Measurements from ENCODE around the gene TRAPPC11. TPM values are rescaled to one million over a fixed set of nuclear protein-coding genes. Genes with fewer than 3 reads are reported as not detected.

TRAPPC11 gene
- total RNA-seq, 1 experiment from 2014 or later, result 29.1 TPM

GRCh38 chr4:183738081-183738673 is 79.1 kb downstream of the TRAPPC11 start:
- Histone ChIP-seq H3K4me3 (ENCODE audit: low read depth, low read length, poor library complexity, severe bottlenecking) (no peak overlapping the region), H3K36me3 (ENCODE audit: insufficient read depth, low read length, poor library complexity, severe bottlenecking) (no peaks in the 10 kb centered on the region), H3K4me1 (ENCODE audit: insufficient read depth, low read length, poor library complexity, severe bottlenecking) (no peaks in the 10 kb centered on the region), H3K27me3 (replicated peaks; ENCODE audit: insufficient read depth, low read depth, low read length, poor library complexity) (no peaks in the 10 kb centered on the region), H3K27ac (ENCODE audit: low read depth, low read length, poor library complexity, severe bottlenecking) (no peak overlapping the region), H3K9me3 (ENCODE audit: low read depth, low read length, poor library complexity, severe bottlenecking) (no peaks in the 10 kb centered on the region)
- ChIA-PET POLR2A (ENCODE audit: low non-redundant PET) (no interaction called here), CTCF (no interaction called here)
- intact Hi-C loops (cut with micrococcal nuclease; ENCODE audit: unreplicated experiment), result no loop called here
- TF ChIP-seq CTCF (conservative IDR thresholded peaks at IDR 0.05; ENCODE audit: low read depth, low read length), result no peak
- TF ChIP-seq EZH2 (IDR thresholded peaks at IDR 0.05; ENCODE audit: borderline replicate concordance, low read depth, low read length, poor library complexity, severe bottlenecking), result no peak
- no peak for DNase-seq (ENCODE audit: low spot score)
- no TSS peak for BruUV-seq (replicated peaks)

DNA sequence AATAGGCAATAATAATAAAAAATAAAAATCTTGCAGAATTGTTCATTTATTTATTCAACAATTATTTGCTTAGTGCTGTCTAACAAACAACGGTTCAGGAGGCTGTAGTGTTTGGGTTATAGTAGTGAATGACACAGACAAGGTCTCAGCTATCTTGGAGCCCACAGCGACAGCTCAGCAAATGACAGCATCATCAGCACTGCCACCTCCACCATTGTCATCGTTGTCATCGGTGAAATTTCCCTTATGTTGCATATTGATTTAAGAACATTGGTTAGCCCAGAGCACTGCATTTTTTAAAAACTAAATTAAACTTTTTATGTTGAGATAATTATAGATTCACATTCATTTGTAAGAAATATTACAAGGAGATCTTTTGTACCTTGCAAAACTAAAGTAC is 79.9 kb downstream of the TRAPPC11 start:
- Histone ChIP-seq H3K36me3 (ENCODE audit: insufficient read depth, low read length, poor library complexity, severe bottlenecking) (no peaks in the 10 kb centered on the region), H3K4me1 (ENCODE audit: insufficient read depth, low read length, poor library complexity, severe bottlenecking) (no peaks in the 10 kb centered on the region), H3K27me3 (replicated peaks; ENCODE audit: insufficient read depth, low read depth, low read length, poor library complexity) (no peaks in the 10 kb centered on the region), H3K4me3 (ENCODE audit: low read depth, low read length, poor library complexity, severe bottlenecking) (no peak overlapping the region), H3K9me3 (ENCODE audit: low read depth, low read length, poor library complexity, severe bottlenecking) (no peaks in the 10 kb centered on the region), H3K27ac (ENCODE audit: low read depth, low read length, poor library complexity, severe bottlenecking) (no peak overlapping the region)
- DNase-seq (ENCODE audit: low spot score), result no peak
- CTCF ChIA-PET, result no interaction called here
- POLR2A ChIA-PET (ENCODE audit: low non-redundant PET), result no interaction called here
- TF ChIP-seq EZH2 (IDR thresholded peaks at IDR 0.05; ENCODE audit: borderline replicate concordance, low read depth, low read length, poor library complexity, severe bottlenecking), result no peak
- TF ChIP-seq CTCF (conservative IDR thresholded peaks at IDR 0.05; ENCODE audit: low read depth, low read length), result no peak
- BruUV-seq (replicated peaks), result no TSS peak
- intact Hi-C loops (cut with micrococcal nuclease; ENCODE audit: unreplicated experiment), result no loop called here

GRCh38 chr4:183746305-183747229 is 87.5 kb downstream of the TRAPPC11 start:
- Histone ChIP-seq H3K27me3 (replicated peaks; ENCODE audit: insufficient read depth, low read depth, low read length, poor library complexity) (no peaks in the 10 kb centered on the region), H3K4me1 (ENCODE audit: insufficient read depth, low read length, poor library complexity, severe bottlenecking) (peaks cover 5% of the 10 kb centered on the region), H3K9me3 (ENCODE audit: low read depth, low read length, poor library complexity, severe bottlenecking) (no peaks in the 10 kb centered on the region), H3K36me3 (ENCODE audit: insufficient read depth, low read length, poor library complexity, severe bottlenecking) (no peaks in the 10 kb centered on the region), H3K4me3 (ENCODE audit: low read depth, low read length, poor library complexity, severe bottlenecking) (no peak overlapping the region), H3K27ac (ENCODE audit: low read depth, low read length, poor library complexity, severe bottlenecking) (no peak overlapping the region)
- BruUV-seq (replicated peaks), result no TSS peak
- ChIA-PET POLR2A (ENCODE audit: low non-redundant PET) (no interaction called here), CTCF (no interaction called here)
- no peak for DNase-seq (ENCODE audit: low spot score)
- TF ChIP-seq EZH2 (IDR thresholded peaks at IDR 0.05; ENCODE audit: borderline replicate concordance, low read depth, low read length, poor library complexity, severe bottlenecking) (no peak), CTCF (conservative IDR thresholded peaks at IDR 0.05; ENCODE audit: low read depth, low read length) (no peak)
- intact Hi-C loops (cut with micrococcal nuclease; ENCODE audit: unreplicated experiment), result no loop called here

All from A673 (cell line).